Cardiac atrium fibroblast (primary cell): Measurements from ENCODE around the gene ADAMTS6. TPM values are rescaled to one million over a fixed set of nuclear protein-coding genes. Genes with fewer than 3 reads are reported as not detected.

Experiments
- total RNA-seq: library from RNA; depleted of rRNA; stranded (reverse); fragments of >200 nt; gene quantifications from 2 replicates; pipeline ENCODE4 v1.2.3, GENCODE V29; 2015

ADAMTS6 gene
- total RNA-seq: 3.1 and 7.5 TPM in 2 replicates

GRCh38 chr5:65481635-65482295 is at the start of gene ADAMTS6:
TSS of gene ADAMTS6 (minus strand) at chr5:65481920. CDS start at chr5:65473673, 8,247 bp downstream.

Other genes with a start within 250 kb of the ADAMTS6 start
- 2.6 and 6.1 TPM in 2 replicates for gene CENPK, start 81.2 kb upstream of the ADAMTS6 start, total RNA-seq
- 23.6 and 26.6 TPM in 2 replicates for gene PPWD1, start 81.4 kb upstream of the ADAMTS6 start, total RNA-seq
- gene TRIM23, start 142.4 kb upstream of the ADAMTS6 start, total RNA-seq: 7.8 and 10.2 TPM in 2 replicates
- 1.9 and 2.9 TPM in 2 replicates for gene SHLD3, start 143.1 kb upstream of the ADAMTS6 start, total RNA-seq
- 15.5 and 19.9 TPM in 2 replicates for gene TRAPPC13, start 143.1 kb upstream of the ADAMTS6 start, total RNA-seq
- gene SGTB, start 240.2 kb upstream of the ADAMTS6 start, total RNA-seq: 10.5 and 14.1 TPM in 2 replicates
- gene NLN, start 240.3 kb upstream of the ADAMTS6 start, total RNA-seq: 16.8 and 17.7 TPM in 2 replicates